Uterus (tissue), 2 donors: ENCODE measurements around the gene TRABD2B.

ENCODE experiments used
- CTCF ChIP-seq, 4 experiments: fragments of 200-600 bp in 2 of 4; fragments of 450-650 bp in 2 of 4; sonication (generic) in 2 of 4; IDR thresholded peaks; one replicate each; pipeline ENCODE4 v1.5.1; 2016 to 2019; ENCODE audit warnings: antibody characterized with exemption in 4 of 4, mild to moderate bottlenecking in 2 of 4, moderate library complexity in 1 of 4
- POLR2A ChIP-seq, 2 donors: fragments of 450-650 bp; IDR thresholded peaks; one replicate each; pipeline ENCODE4 v1.6.1; 2016; ENCODE audit warnings: antibody characterized with exemption in 2 of 2, mild to moderate bottlenecking in 1 of 2, moderate library complexity in 1 of 2

- no peak for TF ChIP-seq CTCF (IDR thresholded peaks at IDR 0.05)
- no peak for TF ChIP-seq POLR2A (IDR thresholded peaks at IDR 0.05)
Observed at GRCh38 chr1:47713333-47713953, 283.7 kb downstream of the TRABD2B start.
